ENCODE results near the gene DNAJC22. TPM values are rescaled to one million over a fixed set of nuclear protein-coding genes. Genes with fewer than 3 reads are reported as not detected.
A peak's percentile ranks its signal among the peaks of the same experiment; 100 is the strongest.

The DNAJC22 gene
- polyA plus RNA-seq, 4 donors: 14.9 to 52.4 (median 20.8) TPM

DNA sequence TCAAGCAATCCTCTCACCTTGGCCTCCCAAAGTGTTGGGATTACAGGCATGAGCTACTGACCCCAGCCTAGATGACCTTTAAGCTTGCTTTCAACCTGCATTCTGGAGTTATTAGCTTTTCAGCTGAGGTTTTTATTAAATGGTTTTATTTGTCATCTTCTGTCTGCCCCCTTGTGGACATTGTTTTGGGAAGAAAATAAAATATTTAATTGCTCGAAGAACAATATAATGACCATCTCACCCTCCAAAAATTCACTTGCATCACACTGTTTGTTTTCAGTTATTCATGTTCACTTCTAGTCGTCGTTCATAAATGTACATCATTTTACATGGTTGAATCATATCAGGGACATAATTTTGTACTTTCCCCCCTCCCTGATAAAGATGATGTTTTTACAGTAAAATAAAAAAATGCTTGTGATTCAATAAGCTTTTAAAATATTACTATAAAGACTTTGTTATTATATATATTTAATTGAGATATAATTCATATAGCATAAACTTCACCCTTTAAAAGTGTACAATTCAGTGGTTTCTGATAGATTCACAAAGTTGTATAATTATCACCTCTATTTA, 10.5 kb downstream of the DNAJC22 start:
- FAIRE-seq: no peak

DNA sequence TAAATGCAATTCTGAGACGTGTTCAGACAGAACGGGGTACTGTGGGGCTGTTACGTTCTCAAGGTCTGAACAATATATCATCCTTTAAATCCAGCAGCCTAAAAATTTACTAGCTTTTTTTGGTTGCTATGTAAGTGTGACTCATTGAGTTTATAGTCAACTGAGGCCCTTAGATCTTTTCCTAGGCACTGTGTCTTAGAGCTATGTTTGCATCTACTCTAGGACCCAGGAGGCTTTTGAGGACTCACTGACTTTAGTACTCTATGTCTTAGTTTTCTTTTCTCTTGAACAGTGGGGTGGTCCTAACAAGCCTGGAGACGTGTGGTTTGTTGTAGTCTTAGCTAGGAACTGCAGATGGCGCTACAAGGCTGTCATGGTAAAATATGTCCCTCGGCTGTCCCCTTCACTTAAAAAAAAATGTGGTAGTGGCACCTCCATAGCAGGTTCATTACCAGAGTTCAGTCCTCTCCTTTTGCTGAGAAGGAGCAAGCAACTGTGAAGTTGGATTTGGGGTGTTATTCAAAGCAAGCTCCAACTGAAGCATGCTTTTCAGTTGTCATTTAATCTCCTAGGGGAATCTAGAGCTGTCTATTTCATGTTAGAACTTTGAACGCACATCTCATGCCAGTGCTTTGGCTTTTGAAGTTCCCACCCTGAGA, 11.9 kb downstream of the DNAJC22 start:
- no peak for FAIRE-seq
- DNase-seq: peak; percentile 65 to 80

More for the DNA sequence above, 10.5 kb downstream of the DNAJC22 start:
- H3K4me3 ChIP-seq (ENCODE audit: low read depth in 1 of 3, low read length in 3 of 3): no peak overlapping the region
- peak in 1 of 2 donors; percentile 34 for DNase-seq
- H3K36me3 ChIP-seq (ENCODE audit: control insufficient read depth in 3 of 3, insufficient read depth in 2 of 3, low read depth in 1 of 3, low read length in 3 of 3): peaks cover 0 to 6% (median 0%) of the 10 kb centered on the region in 3 donors
- H3K9me3 ChIP-seq (ENCODE audit: control insufficient read depth in 2 of 2, insufficient read depth in 1 of 2, low read depth in 1 of 2, low read length in 1 of 2): no peaks in the 10 kb centered on the region
- no peaks in the 10 kb centered on the region for H3K4me1 ChIP-seq (ENCODE audit: control insufficient read depth in 3 of 3, insufficient read depth in 2 of 3, low read depth in 1 of 3, low read length in 2 of 3)
- H3K27ac ChIP-seq (ENCODE audit: low read depth in 1 of 3, low read length in 2 of 3): no peak overlapping the region
- 15 to 23% (median 15%) methylated on average over 3 of the region's 3 CpGs for WGBS, 3 donors
- H3K27me3 ChIP-seq (ENCODE audit: control insufficient read depth in 3 of 3, insufficient read depth in 3 of 3, low read length in 3 of 3): no peaks in the 10 kb centered on the region

DNA sequence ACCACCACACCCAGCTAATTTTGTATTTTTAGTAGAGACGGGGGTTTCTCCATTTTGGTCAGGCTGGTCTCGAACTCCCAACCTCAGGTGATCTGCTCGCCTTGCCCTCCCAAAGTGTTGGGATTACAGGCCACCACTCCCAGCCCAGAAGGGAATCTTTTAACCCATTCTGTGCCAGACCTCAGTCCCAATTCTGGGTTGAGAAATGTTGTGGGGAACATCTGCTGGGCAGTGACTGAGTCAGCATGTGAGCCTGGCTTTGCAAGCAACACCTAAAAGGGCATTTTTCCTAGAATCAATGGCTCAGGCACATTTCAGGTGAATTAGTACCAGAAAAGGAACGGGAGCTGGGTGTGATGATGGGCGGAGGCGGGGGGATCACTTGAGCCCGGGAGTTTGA, 13.0 kb downstream of the DNAJC22 start:
- WGBS, 3 donors: 82 to 90% (median 83%) methylated on average over 7 of the region's 7 CpGs
- H3K9me3 ChIP-seq (ENCODE audit: control insufficient read depth in 2 of 2, insufficient read depth in 1 of 2, low read depth in 1 of 2, low read length in 1 of 2): no peaks in the 10 kb centered on the region
- H3K4me3 ChIP-seq (ENCODE audit: low read depth in 1 of 3, low read length in 3 of 3): no peak overlapping the region
- FAIRE-seq (no peak), DNase-seq (no peak)
- no peaks in the 10 kb centered on the region for H3K4me1 ChIP-seq (ENCODE audit: control insufficient read depth in 3 of 3, insufficient read depth in 2 of 3, low read depth in 1 of 3, low read length in 2 of 3)
- H3K27ac ChIP-seq (ENCODE audit: low read depth in 1 of 3, low read length in 2 of 3): no peak overlapping the region
- no peaks in the 10 kb centered on the region for H3K27me3 ChIP-seq (ENCODE audit: control insufficient read depth in 3 of 3, insufficient read depth in 3 of 3, low read length in 3 of 3)
- H3K36me3 ChIP-seq (ENCODE audit: control insufficient read depth in 3 of 3, insufficient read depth in 2 of 3, low read depth in 1 of 3, low read length in 3 of 3): no peaks in the 10 kb centered on the region

More for the DNA sequence above, 11.9 kb downstream of the DNAJC22 start:
- peaks cover 0 to 3% (median 0%) of the 10 kb centered on the region in 3 donors for H3K36me3 ChIP-seq (ENCODE audit: control insufficient read depth in 3 of 3, insufficient read depth in 2 of 3, low read depth in 1 of 3, low read length in 3 of 3)
- H3K9me3 ChIP-seq (ENCODE audit: control insufficient read depth in 2 of 2, insufficient read depth in 1 of 2, low read depth in 1 of 2, low read length in 1 of 2): no peaks in the 10 kb centered on the region
- H3K4me1 ChIP-seq (ENCODE audit: control insufficient read depth in 3 of 3, insufficient read depth in 2 of 3, low read depth in 1 of 3, low read length in 2 of 3): no peaks in the 10 kb centered on the region
- H3K4me3 ChIP-seq (ENCODE audit: low read depth in 1 of 3, low read length in 3 of 3): no peak overlapping the region
- H3K27ac ChIP-seq (ENCODE audit: low read depth in 1 of 3, low read length in 2 of 3): no peak overlapping the region
- H3K27me3 ChIP-seq (ENCODE audit: control insufficient read depth in 3 of 3, insufficient read depth in 3 of 3, low read length in 3 of 3): no peaks in the 10 kb centered on the region
- WGBS, 3 donors: 14 to 18% (median 18%) methylated on average over 7 of the region's 7 CpGs

DNA sequence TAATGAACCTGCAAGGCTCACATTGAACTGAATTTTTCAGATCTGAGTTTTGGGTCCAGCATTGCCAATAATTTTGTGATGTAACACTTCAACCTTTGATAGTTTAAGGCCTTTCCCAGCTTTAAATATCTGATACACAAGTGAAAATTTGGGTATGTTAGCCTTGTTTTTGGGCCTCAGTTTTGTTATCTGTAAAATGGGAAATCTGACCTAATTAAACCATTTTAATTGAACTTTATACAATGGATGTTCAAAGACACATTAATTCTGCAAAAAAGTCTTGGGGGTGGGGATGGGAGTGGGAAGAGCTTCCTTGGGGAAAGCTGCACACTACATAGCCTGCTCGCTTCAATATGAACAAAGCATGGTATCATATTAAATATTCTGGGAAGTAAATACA, 15.4 kb downstream of the DNAJC22 start:
- Histone ChIP-seq H3K4me1 (ENCODE audit: control insufficient read depth in 3 of 3, insufficient read depth in 2 of 3, low read depth in 1 of 3, low read length in 2 of 3) (peaks cover 0 to 2% (median 0%) of the 10 kb centered on the region in 3 donors), H3K9me3 (ENCODE audit: control insufficient read depth in 2 of 2, insufficient read depth in 1 of 2, low read depth in 1 of 2, low read length in 1 of 2) (no peaks in the 10 kb centered on the region), H3K27ac (ENCODE audit: low read depth in 1 of 3, low read length in 2 of 3) (no peak overlapping the region), H3K27me3 (ENCODE audit: control insufficient read depth in 3 of 3, insufficient read depth in 3 of 3, low read length in 3 of 3) (no peaks in the 10 kb centered on the region), H3K36me3 (ENCODE audit: control insufficient read depth in 3 of 3, insufficient read depth in 2 of 3, low read depth in 1 of 3, low read length in 3 of 3) (no peaks in the 10 kb centered on the region), H3K4me3 (ENCODE audit: low read depth in 1 of 3, low read length in 3 of 3) (no peak overlapping the region)
- FAIRE-seq: no peak
- DNase-seq: no peak
- WGBS, 3 donors: 96 to 100% (median 96%) methylated on average over 1 of the region's 1 CpG

DNA sequence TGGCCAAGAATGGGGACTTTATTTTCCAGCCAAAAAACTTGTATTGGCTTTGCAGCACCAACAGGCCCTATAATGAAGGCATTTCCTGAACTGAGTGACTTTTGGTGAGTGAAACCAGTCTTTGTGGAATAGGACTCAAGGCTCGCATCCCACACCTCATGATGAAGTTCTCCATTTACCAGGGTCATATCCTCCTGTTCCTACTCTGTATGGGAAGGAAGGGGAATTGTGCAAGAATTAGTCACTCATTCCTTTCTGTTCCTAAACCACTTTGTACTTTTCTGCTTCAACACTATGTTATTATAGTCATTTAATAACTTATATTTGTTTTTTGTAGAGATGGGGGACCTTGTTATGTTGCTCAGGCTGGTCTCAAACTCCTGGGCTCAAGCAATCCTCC, 18.3 kb downstream of the DNAJC22 start:
- Histone ChIP-seq H3K27me3 (ENCODE audit: control insufficient read depth in 3 of 3, insufficient read depth in 3 of 3, low read length in 3 of 3) (no peaks in the 10 kb centered on the region), H3K36me3 (ENCODE audit: control insufficient read depth in 3 of 3, insufficient read depth in 2 of 3, low read depth in 1 of 3, low read length in 3 of 3) (no peaks in the 10 kb centered on the region), H3K27ac (ENCODE audit: low read depth in 1 of 3, low read length in 2 of 3) (no peak overlapping the region), H3K4me1 (ENCODE audit: control insufficient read depth in 3 of 3, insufficient read depth in 2 of 3, low read depth in 1 of 3, low read length in 2 of 3) (peaks cover 0 to 6% (median 0%) of the 10 kb centered on the region in 3 donors), H3K4me3 (ENCODE audit: low read depth in 1 of 3, low read length in 3 of 3) (no peak overlapping the region), H3K9me3 (ENCODE audit: control insufficient read depth in 2 of 2, insufficient read depth in 1 of 2, low read depth in 1 of 2, low read length in 1 of 2) (no peaks in the 10 kb centered on the region)
- WGBS, 3 donors: 89 to 96% (median 94%) methylated on average over 1 of the region's 1 CpG
- FAIRE-seq (no peak), DNase-seq (no peak)

DNA sequence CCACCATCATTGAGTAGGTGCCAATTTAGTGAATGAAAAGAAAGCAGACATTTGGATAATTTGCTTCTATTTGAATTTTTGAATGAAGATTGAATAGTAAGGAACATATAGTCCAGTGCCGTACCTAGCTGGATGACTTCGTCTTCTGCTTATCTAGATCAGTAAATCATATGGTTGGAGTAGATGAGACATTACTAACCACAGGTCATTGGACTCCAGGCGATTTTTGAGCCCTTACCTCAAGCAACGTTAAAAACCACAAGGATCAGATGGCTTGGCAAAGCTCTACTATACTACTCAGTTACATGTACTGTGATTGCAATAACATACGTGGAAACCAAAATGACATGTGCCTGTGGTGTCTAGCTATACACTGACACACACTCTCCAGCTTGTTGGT, 18.9 kb downstream of the DNAJC22 start:
- peaks cover 0 to 6% (median 0%) of the 10 kb centered on the region in 3 donors for H3K4me1 ChIP-seq (ENCODE audit: control insufficient read depth in 3 of 3, insufficient read depth in 2 of 3, low read depth in 1 of 3, low read length in 2 of 3)
- FAIRE-seq (no peak), DNase-seq (no peak)
- H3K27ac ChIP-seq (ENCODE audit: low read depth in 1 of 3, low read length in 2 of 3): no peak overlapping the region
- H3K4me3 ChIP-seq (ENCODE audit: low read depth in 1 of 3, low read length in 3 of 3): no peak overlapping the region
- WGBS, 3 donors: 62 to 76% (median 64%) methylated on average over 5 of the region's 5 CpGs
- H3K36me3 ChIP-seq (ENCODE audit: control insufficient read depth in 3 of 3, insufficient read depth in 2 of 3, low read depth in 1 of 3, low read length in 3 of 3): no peaks in the 10 kb centered on the region
- H3K27me3 ChIP-seq (ENCODE audit: control insufficient read depth in 3 of 3, insufficient read depth in 3 of 3, low read length in 3 of 3): no peaks in the 10 kb centered on the region
- H3K9me3 ChIP-seq (ENCODE audit: control insufficient read depth in 2 of 2, insufficient read depth in 1 of 2, low read depth in 1 of 2, low read length in 1 of 2): no peaks in the 10 kb centered on the region

DNA sequence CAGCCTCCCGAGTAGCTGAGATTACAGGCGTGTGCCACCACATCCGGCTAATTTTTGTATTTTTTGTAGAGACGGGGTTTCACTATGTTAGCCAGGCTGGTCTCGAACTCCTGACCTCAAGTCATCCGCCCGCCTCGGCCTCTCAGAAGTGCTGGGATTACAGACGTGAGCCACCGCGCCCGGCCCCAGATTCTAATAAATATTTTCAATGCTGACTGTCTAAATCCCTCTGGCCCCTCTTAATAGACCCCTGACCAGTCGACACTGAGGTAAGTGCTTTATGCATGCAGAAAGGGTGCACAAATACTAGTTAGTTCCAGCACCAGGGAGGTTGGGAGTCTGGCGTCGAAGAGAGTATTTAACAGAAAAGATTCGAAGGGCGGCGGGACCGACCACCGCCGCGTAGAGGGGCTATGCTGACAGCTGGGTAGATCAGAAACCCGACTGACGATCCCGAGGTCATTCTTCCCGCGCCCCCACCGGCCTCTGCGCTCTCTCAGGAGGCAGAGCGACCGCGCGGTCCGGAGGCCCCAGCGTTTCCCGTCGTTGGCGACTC, 19.5 kb downstream of the DNAJC22 start:
- Histone ChIP-seq H3K27ac (ENCODE audit: low read depth in 1 of 3, low read length in 2 of 3) (peak overlapping the region; percentile 95 to 98 (median 95)), H3K4me1 (ENCODE audit: control insufficient read depth in 3 of 3, insufficient read depth in 2 of 3, low read depth in 1 of 3, low read length in 2 of 3) (peaks cover 0 to 6% (median 0%) of the 10 kb centered on the region in 3 donors)
- DNase-seq: no peak

DNA sequence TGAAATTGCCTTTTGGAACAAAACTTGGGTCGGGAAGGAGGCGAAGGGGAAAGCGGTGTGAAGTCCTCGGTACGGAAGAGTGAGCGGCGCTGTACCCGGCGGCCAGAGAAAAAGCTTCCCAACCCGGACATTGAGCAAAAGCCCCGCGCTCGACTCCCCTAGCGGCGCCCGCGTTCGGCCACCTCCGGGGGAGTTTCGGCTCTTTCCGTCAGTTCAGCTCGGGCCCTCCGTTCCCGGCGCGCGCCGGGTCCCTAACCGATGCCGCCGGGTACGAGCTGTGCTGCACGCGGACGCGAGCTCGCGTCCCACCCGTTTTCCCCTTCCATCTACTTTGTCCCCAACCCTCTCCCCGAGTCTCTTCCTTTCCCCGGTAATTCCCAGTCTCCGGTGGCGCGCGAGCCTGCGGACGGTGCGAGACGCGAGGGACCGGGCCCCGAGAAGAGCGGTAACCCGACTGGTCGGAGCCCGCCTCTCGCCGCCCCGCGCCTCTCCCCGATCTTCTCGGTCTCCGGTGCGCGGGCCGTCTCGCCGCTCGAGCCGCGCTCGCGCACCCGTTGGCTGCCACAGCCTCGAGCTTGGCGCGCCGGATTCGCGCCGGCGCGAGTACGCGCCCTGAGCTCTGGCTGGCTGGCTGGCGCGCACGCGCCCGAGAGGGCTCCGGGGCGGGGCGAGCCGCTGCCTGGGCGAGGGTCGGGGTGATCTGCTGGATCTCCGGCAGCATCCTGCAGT, 20.1 kb downstream of the DNAJC22 start:
- Histone ChIP-seq H3K27me3 (ENCODE audit: control insufficient read depth in 3 of 3, insufficient read depth in 3 of 3, low read length in 3 of 3) (no peaks in the 10 kb centered on the region), H3K4me1 (ENCODE audit: control insufficient read depth in 3 of 3, insufficient read depth in 2 of 3, low read depth in 1 of 3, low read length in 2 of 3) (peaks cover 0 to 6% (median 0%) of the 10 kb centered on the region in 3 donors), H3K9me3 (ENCODE audit: control insufficient read depth in 2 of 2, insufficient read depth in 1 of 2, low read depth in 1 of 2, low read length in 1 of 2) (no peaks in the 10 kb centered on the region), H3K4me3 (ENCODE audit: low read depth in 1 of 3, low read length in 3 of 3) (peak overlapping the region; percentile 83 to 92 (median 88)), H3K27ac (ENCODE audit: low read depth in 1 of 3, low read length in 2 of 3) (peak overlapping the region; percentile 95 to 98 (median 95)), H3K36me3 (ENCODE audit: control insufficient read depth in 3 of 3, insufficient read depth in 2 of 3, low read depth in 1 of 3, low read length in 3 of 3) (no peaks in the 10 kb centered on the region)
- no peak for FAIRE-seq
- peak; percentile 88 to 97 for DNase-seq
- 0% methylated on average over 89 to 97 of the region's 97 CpGs for WGBS, 3 donors

More for the DNA sequence above, 19.5 kb downstream of the DNAJC22 start:
- Histone ChIP-seq H3K27me3 (ENCODE audit: control insufficient read depth in 3 of 3, insufficient read depth in 3 of 3, low read length in 3 of 3) (no peaks in the 10 kb centered on the region), H3K4me3 (ENCODE audit: low read depth in 1 of 3, low read length in 3 of 3) (peak overlapping the region; percentile 83 to 92 (median 88)), H3K36me3 (ENCODE audit: control insufficient read depth in 3 of 3, insufficient read depth in 2 of 3, low read depth in 1 of 3, low read length in 3 of 3) (no peaks in the 10 kb centered on the region), H3K9me3 (ENCODE audit: control insufficient read depth in 2 of 2, insufficient read depth in 1 of 2, low read depth in 1 of 2, low read length in 1 of 2) (no peaks in the 10 kb centered on the region)
- WGBS, 3 donors: 3 to 12% (median 7%) methylated on average over 38 of the region's 38 CpGs
- no peak for FAIRE-seq
